MV-4-11 (cell line): ENCODE measurements around the gene EPB41L3.

Experiments used
- DNase-seq: peaks from one replicate; lab custom pipeline; 2025; lab: John Stamatoyannopoulos, UW

The EPB41L3 gene

DNA sequence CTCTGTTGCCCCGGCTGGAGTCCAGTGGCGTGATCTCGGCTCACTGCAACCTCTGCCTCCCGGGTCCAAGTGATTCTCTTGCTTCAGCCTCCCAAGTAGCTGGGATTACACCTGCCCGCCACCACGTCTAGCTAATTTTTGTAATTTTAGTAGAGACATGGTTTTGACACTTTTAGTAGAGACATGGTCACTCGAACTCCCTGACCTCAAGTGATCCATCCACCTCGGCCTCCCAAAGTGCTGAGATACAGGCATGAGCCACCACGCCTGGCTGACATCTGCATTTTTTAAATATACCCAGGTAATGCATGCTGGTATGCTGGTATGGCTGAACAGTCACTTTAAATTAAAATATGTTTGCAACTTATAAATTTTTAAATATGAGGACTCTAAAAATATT lies 91.9 kb downstream of the EPB41L3 start:
- no peak for DNase-seq

DNA sequence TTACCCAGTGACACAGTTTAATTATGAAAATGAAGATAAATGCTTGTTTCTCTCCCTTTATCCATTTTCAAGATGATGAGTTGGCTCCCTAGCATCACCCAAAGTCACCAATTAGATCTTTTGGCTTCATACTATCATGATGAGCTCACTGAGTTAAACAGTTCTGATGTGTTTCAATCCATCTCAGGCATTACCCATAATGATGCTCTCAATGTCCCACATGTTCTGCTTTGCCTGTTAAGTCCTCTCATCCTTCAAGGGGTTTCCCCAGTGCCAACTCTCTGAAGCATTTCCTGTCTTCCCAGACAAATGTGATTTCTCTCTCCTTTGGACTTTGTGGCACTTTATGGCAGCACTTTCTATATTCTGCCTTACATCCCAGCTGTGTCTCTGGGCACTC lies 92.6 kb downstream of the EPB41L3 start:
- DNase-seq: no peak

DNA sequence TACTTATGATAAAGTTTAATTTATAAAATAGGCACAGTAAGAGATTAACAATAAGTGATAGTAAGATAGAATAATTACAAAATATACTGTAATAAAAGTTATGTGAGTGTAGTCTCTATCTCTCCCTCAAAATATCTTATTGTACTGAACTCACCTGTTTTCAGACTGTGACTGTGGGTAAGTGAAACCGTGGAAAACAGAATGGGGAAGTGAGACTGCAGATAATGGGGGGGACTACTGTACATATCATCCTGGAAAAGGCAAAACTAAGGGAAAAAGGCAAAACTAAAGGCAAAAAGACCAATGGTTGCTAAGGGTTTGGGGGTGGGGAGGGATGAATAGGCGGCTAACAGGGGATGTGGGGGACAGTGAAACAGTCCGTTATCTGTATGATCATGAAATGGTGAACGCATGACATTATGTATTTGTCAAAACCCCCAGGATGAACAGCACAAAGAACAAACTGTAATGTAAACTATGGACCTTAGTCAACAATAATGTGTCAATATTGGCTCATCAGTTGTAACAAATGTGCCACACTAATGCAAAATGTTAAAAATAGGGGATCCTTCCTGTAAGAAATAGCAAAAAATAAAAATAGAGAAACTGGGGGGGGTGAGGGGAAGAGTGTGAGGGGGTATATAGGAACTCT lies 93.8 kb downstream of the EPB41L3 start:
- no peak for DNase-seq

DNA sequence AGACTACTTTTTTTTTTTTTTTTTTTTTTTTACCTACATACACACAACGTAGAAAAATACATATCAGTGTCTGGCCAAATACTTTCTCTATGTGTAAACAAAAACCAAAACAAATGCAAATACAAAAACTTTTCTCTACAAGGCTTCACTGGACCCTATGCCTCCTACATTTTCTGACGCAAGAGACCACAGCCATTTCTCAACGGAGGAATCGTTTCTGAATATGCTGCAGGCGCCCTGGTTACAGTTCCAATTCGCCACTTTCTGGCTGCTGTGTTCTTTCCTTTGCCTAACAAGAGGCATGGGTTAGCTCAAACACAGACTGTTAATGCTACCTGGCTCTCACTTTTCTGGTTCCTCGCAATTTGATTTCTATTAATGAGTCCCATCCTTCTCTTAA lies 96.4 kb downstream of the EPB41L3 start:
- DNase-seq: peak; percentile 74

DNA sequence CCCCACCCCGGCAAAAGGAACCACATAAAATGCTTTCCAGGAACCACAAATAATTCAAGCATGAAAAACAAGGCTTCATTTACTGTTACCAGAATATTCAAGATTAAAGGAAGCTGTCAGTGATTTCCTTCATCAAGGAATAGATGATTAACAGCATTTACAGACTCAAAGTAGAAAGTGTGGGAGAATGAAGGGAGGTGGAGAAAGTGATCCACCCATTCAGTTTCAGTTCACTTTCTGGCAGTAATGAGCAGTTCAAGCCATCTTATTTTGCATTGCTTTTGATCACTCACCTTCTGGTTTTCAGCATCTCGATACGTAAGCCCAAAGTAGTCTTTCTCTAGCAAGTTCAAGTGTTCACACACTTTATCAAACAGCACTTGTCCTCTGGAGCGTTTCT lies 99.0 kb downstream of the EPB41L3 start:
- peak; percentile 69 for DNase-seq

DNA sequence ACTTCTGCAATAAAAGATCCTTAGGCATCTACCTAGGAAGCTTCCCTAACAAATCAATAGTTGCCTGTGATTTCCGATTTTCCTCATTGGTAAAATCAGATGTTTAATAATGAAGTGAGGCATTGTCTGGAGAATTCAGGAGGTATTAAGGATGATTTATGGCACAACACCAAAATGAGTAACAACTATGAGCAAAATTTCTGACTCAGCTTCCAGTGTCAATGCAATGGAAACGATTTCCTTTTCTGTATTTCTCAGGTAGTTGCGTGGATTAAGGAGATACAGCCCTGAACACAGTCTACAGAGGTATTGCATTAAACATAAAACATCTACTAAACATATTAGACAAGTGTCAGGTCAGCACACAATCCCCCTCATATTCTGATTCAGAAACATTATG lies 99.5 kb downstream of the EPB41L3 start:
- DNase-seq: no peak

DNA sequence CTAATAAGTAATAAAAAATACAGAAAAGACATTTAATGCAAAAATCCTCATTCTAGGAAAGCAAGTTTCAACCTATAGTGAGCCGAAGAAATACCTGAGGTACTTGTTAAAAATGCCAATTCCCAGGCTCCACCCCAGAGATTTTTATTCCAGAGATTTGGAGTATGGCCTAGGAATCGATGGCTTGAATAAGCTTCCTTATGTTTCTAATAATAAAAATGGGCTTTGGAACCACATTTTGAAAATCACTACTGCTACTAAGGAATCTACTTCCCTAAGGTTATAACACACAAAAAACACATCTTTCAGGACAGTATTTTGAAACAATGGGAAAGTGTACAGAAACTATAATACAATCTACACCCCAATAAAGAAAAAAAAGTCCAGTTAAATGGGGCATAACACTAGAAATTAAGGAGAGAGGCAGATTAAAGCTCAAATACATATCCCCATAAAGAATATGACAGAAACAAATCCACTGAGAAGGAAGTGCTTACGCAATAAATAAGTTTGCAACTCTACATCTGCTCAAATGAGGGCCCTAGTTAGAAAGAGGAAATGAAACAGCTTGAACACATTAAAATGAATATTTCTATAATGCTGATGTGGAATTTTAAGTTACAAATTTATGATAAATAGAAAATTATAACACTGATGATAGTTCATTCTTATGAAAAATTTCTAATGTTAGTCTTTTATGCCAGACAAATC lies 103.7 kb downstream of the EPB41L3 start:
- DNase-seq: peak; percentile 89

DNA sequence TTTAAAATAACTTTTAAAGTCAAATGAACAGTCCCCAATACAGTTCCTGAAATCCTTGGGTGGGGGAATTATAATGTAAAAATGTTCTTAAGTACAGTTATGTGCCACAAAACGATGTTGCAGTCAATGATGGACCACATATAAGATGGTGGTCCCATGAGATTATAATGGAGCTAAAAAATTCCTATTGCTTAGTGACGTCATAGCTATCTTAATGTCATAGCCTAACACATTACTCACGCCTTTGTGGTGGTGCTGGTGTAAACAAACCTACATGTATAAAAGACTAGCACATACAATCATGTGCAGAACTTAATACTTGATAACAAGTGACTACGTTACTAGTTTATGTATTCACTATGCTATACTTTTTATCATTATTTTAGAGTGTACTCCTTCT lies 109.4 kb downstream of the EPB41L3 start:
- no peak for DNase-seq

DNA sequence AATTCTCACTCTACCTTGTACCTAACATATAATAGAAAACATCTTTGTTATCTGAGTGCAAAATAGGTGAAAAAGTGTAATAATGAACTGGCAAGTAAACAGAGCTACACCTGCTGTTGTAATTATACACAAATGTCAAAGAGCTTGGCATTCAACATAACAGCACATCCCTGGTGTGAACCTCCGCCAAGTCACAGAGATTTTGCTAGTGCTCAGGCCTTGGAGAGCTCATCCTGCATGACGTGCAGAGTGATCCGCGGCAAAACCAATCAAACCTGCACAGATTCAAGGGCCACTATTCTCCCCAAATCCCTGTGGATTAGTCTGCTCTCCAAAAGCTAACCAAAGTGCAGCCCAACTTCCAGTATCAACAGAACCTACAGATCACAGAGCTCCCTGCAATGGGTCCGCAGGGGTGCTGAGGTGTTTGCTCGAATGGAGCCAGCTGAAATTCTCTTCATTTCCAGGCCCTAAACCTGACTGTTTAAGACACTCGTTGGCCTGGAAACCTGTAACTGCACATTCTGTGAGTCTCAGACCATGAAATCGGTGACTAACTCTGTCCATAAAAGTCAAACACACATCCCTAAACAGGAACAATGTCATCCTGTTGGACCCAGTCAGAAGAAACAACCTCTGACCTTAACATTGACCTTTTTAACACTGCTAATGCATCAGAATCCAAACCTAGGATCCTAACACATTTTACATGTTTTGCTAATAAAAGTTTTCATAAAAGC lies 111.8 kb downstream of the EPB41L3 start:
- DNase-seq: no peak

DNA sequence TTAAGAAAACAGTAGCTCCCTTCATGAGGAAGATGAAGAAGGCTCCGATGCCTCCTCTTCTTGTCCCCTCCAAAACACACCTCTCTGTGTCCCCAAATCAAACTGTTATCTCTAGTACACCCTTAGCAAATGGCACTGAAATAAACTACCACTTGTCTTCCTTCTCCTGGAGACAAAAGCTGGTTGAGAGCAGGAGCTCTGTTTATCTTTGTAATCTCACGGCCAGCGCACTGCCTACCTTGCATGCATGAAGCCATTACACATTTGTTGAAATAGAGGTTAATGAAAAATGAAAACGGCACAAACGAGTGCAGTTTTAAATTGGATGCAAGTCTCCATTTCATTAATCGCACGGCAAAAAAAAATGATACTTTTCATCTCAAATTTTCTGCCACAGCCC lies 113.7 kb downstream of the EPB41L3 start:
- DNase-seq: no peak

DNA sequence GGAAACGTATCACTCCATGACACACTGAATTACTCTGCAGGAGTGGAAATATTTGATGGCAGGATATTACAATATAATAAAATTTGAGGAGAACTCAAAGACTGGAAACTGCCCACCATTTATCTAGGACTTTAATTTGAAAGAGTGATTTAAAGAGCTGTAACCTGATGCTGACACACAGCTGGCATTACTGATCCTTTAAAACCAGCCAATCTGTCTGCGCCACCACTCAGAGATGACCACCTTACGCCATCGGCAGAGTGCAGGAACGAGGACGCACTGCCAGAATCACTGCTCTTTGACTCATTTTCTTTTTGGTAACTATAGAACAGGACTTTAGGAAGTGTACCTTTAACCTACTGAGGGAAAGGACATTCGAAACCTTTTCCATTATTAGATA lies 114.1 kb downstream of the EPB41L3 start:
- DNase-seq: no peak

DNA sequence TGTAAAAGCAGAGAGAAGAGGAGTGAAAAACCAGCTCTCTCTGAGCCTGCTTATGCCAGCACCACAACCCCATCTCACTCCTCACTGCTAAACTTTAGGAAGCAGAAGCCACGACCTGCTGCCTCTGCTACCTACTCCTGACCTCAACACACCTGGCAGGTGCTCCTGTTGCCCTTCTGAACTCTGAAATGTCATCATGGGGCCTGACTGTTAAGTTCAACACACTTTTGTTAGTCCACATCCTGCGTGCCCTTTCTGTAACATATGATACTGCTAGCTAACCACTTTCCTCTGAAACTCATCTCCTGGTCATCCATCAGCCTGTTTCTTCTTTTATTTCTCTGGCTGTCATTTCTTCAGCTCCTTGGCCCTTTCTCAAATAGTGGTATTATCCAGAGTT lies 118.1 kb downstream of the EPB41L3 start:
- no peak for DNase-seq

DNA sequence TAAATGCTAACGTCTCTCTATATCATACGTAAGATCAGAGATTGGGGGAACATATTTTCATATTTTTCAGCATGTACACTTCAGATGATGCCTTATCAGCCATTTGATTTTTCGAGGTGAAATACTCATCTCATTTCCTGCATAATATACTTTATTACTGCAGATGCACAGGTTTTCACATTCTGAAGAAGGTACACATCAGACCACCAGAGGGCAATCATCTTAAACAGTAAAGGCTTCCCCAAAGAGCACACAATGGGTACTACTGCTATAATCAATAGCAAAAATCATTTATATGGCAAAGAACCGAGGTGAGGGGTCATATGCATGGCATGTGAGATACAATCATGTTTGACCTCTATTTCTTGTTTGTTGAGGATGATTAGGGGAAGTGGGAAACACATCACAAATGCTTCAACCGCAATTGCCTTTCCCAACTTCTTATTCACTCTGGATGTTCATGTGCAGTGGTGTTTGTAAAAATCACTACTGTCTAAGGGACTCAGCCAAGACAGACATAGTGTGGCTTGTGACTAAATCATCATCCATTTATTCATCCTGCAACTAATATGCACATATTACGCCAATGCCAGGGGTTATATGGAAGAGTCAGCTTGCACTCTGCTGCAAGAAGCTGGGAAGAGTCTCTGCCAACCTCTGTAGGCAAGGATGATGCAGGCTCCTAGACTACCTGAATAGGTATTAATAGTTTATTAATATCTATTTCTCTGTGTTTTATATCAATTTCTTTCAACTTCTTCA lies 118.7 kb downstream of the EPB41L3 start:
- peak; percentile 69 for DNase-seq

DNA sequence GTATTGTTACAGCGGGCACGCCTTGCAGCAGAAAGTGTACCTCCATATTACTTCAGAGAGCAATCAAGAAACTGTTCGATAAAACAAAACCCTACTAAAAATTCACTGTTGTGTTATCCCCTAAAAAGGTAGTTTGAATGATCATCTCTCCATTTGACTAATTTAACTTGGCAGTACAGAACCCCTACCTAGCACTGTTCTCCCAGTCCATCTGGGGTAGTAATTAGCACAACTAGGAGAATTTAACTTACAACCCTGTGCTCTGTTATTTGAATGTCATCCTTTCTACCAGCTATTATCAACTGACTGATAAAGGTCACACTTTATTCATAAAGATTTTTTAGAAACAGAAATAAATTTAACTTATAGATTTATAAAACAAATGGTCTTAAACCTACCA lies 121.2 kb downstream of the EPB41L3 start:
- no peak for DNase-seq

DNA sequence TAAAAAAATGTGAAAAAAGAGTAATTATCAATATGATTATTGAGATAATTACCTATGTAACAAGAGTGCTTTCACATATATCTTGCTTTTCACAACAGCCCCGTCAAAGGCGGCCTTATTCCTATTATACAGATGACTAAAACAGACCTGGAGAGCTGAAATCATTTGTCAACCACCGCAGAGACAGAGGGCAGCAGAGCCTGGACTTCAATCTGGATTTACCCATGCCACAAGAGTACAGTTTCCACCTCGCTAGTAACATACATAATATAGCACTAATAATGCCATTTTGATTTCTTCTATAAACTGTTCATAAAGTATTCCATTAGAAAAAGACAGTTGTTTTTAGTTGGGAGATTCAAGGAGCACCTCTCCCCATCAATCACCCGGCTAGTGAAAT lies 121.8 kb downstream of the EPB41L3 start:
- no peak for DNase-seq

DNA sequence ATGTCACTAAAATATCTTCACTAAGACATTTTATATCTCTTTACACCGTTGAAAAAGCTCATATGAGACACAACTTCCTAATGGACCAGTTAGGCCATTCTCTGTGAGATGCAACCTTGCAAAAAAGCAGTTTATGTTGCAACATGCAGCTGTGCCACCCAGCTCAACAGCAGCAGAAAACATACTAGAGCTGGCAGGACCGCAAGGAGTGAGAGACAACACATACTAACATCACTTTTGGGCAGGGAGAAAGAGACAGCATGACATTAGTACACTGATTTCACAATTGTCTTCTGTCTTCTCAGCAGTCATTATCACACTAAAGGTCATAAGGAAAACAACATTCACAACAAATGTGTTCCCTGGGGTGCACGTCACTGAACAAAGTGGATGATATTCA lies 122.9 kb downstream of the EPB41L3 start:
- peak; percentile 68 for DNase-seq

DNA sequence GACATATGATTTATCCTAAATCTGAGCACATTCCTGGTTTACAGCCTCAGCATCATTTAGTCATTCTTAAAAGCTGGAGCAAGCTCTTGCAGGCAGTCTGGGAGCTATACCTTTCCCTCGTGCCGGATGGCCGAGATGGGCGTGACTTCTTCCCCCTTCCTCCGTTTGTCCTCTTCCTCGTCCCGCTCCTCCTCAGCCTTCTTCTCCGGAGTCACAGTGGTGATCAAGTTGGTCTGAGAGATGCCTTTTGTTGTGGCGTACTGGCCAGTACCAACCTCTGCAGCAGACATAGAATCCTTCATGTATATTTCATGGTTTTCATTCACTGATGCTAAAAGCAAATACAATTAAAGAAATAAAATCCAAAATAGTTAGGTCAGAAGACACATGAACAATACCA lies 124.2 kb downstream of the EPB41L3 start:
- DNase-seq: no peak

DNA sequence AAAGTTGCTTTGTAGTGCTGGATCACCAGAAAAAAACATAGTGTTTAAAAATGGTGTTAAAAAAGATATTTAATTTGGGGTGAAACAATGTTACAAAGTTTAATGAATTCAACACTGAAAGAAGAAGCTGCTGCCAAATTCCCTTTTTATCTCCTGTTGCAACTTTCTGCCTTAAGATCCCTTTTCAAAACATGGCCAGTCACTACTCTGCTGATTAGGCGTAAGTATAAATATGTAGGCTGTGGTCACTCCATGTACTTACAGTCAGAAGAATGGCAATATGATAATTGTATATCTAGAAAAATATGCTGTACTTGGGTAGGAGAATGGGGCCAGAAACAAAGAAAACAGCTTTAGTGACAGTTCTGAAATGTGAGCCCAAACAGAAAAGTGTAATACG lies 124.8 kb downstream of the EPB41L3 start:
- DNase-seq: peak; percentile 39

DNA sequence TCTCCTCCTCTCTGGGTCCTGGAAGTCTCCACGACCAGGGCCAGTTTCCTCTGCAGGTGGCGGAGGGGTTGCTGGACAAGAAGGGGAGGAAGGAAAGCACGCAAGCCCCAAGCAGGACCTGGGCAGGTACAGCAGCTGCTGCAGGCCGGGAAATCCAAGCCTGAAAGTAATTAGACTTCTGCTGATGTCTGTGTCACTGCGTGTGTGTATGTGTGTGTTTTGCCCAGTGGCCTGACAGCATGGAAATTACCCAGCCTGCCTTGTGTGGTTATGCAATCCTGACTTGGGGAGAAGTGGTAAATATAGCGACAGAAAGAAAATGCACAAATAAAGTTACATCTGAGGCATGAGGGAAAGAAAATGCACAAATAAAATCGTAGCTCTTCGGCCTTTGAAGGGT lies 126.5 kb downstream of the EPB41L3 start:
- peak; percentile 85 for DNase-seq

DNA sequence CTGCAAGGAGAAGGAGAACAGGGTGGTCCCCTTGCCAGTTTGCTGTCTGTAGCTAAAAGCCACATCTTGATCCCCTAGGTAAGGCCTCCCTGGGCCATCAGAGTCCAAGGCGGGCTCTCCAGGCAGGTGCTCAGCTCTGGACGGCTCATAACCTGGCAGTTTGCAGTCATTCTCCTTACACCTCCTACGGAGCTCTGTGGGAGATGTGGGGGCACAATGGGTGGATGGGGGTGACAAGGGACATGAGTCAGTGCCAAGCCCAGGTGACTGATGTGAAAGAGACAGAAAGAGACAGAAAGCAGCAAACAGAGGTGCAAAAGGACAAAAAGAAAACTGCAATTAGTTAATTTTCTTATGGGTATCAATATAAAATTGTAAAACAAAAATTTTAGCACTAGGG lies 127.7 kb downstream of the EPB41L3 start:
- DNase-seq: no peak

DNA sequence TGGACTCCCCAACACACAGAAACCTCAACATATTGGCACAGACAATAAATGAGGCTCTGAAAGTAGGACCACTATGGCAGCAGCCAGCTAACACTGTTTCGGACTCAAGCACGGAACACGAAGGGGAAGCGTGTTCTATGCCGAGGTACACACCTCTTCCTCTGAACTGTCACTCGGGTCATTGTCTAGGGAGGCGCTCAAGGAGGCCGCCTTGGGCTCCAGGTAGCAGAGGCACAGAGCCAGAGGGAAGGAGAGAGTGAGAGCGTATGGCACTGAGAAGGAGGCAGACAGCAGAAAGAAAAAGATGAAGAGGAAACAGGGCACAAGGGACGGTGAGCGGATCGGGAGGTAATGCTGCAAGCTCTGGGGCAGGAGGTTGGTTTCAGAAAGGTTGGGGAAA lies 128.1 kb downstream of the EPB41L3 start:
- no peak for DNase-seq

DNA sequence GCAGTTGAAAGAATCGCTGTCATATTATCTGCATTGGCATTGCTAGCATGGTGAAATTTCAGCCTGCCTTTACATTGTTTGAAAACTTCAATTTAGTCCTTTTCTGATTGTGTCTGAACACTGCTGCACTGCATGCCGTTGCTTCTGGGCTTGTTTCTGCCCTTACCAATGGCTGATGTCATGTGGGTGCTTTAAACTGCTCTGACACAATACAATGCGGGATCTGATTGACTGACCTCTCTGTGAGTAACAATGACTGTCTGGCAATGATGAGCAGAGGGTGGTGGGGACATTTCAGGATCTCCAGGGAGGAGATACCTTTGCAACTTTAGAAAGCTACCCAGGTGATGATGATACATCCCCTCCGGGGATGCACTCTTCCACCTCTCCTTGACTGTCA lies 128.8 kb downstream of the EPB41L3 start:
- DNase-seq: no peak

DNA sequence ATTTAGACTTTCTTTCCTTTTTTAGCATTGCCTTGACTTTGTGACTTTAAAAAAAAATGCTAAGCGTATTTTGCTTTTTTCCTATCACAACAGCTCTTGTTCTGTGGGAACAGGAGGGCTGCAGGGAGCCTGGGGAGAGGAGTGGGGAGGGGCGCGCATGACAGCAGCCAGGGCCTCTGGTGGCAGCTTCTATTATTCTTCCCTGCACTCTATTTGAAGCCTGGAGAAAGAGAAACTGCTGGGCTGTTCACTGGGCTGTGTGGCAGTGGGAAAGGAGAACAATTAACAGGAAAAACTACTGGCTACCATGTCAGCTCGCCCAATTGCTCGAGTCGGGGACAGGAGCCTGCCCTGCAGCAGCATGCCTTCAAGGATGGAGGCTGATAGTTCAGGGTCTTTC lies 129.3 kb downstream of the EPB41L3 start:
- DNase-seq: no peak
